ENCODE results near the gene RNF121. TPM values are rescaled to one million over a fixed set of nuclear protein-coding genes. Genes with fewer than 3 reads are reported as not detected.

The RNF121 gene
- total and polyA plus RNA-seq, 2 of the 4 experiments (the other 2 are of a cell fraction) = 43.4 to 88.7 TPM

DNA sequence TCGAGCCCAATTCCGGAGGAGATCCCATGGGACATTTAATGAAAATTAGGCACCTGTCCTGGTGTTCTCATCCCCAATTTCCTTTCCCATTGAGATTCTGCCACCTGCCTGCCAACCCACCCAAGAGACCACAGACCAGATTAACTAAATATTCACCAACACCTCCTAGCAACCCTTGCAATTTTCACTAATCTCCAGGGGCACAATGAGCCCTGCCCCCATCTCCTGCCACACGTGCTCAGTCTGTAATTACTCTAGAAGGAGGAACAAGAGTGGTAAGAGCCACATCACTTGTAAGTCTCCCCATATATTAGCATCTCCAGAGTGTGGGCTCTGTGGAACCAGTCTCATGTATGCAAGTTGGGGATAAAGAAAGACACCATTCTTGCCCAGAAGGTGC, 107.8 kb downstream of the RNF121 start:
- no peak overlapping the region for H3K4me3 ChIP-seq (ENCODE audit: insufficient read depth, low read depth, low read length)
- no TSS peak for BruUV-seq (replicated peaks)
- no peak overlapping the region for H3K27ac ChIP-seq (ENCODE audit: insufficient read depth, low read length)
- ATAC-seq (ENCODE audit: low read depth) (no peak), DNase-seq (no peak)
- H3K23ac ChIP-seq (ENCODE audit: low read depth, low read length) = no peak overlapping the region
- peaks cover 18% of the 10 kb centered on the region for H3K36me3 ChIP-seq (ENCODE audit: control insufficient read depth, insufficient read depth, low read length)
- no peak for TF ChIP-seq MXI1 (IDR thresholded peaks at IDR 0.05; ENCODE audit: borderline replicate concordance, low read depth, low read length)
- no peak for TF ChIP-seq FOS (IDR thresholded peaks at IDR 0.05; ENCODE audit: low read depth, low read length)
- no peak for TF ChIP-seq RAD21 (IDR thresholded peaks at IDR 0.05; ENCODE audit: low read length)
- no peak for TF ChIP-seq NFE2L2 (IDR thresholded peaks at IDR 0.05; ENCODE audit: low read depth, low read length)
- TF ChIP-seq MAZ (IDR thresholded peaks at IDR 0.05; ENCODE audit: borderline replicate concordance, low read depth, low read length) = no peak
- TF ChIP-seq CHD1 (IDR thresholded peaks at IDR 0.05; ENCODE audit: low read depth, low read length) = no peak
- no peak for TF ChIP-seq BHLHE40 (IDR thresholded peaks at IDR 0.05; ENCODE audit: low read depth, low read length)
- no peak for TF ChIP-seq MAFK (IDR thresholded peaks at IDR 0.05; ENCODE audit: low read depth, low read length)
- TF ChIP-seq POLR2A (IDR thresholded peaks at IDR 0.05; ENCODE audit: low read depth, low read length) = no peak
- TF ChIP-seq CEBPB (IDR thresholded peaks at IDR 0.05; ENCODE audit: low read depth, low read length) = no peak
- no CpG with 5 or more reads among the region's 3 CpGs for WGBS, 2 experiments (ENCODE audit: extremely low coverage in 2 of 2, insufficient read length in 1 of 2)
- H3K14ac ChIP-seq (replicated peaks; ENCODE audit: low read depth, low read length) = no peak overlapping the region
- H3K4me1 ChIP-seq (ENCODE audit: control insufficient read depth, insufficient read depth, low read length) = peaks cover 7% of the 10 kb centered on the region
- H3K27me3 ChIP-seq (ENCODE audit: control insufficient read depth, insufficient read depth, low read length) = no peaks in the 10 kb centered on the region
- no peak overlapping the region for H4K5ac ChIP-seq (ENCODE audit: low read depth, low read length)
- POLR2A ChIA-PET (ENCODE audit: unreplicated experiment) = no interaction called here
- no peak overlapping the region; the same call in 1 of the 2 replicates for H2AK5ac ChIP-seq (ENCODE audit: low read depth, low read length)
- H2BK5ac ChIP-seq (ENCODE audit: low read depth, low read length, poor library complexity, severe bottlenecking) = no peak overlapping the region
- no peak overlapping the region for H2BK120ac ChIP-seq (ENCODE audit: low read depth, low read length)
- in situ Hi-C loops (cut with MboI; ENCODE audit: low sequenced_read_pairs) = loop anchor here (5.0 kb wide), 1 partner anchor 41 kb away; no protein-coding TSS in a partner anchor
- no peak overlapping the region for H3K56ac ChIP-seq (ENCODE audit: extremely low read depth, insufficient read depth, low read length)
- H3K79me1 ChIP-seq (ENCODE audit: low read depth in 1 of 2, low read length in 2 of 2) = peaks cover 0 to 82% of the 10 kb centered on the region in 2 experiments
- H3K4me2 ChIP-seq (ENCODE audit: low read depth, low read length) = no peak overlapping the region
- dilution Hi-C loops (cut with HindIII; ENCODE audit: low sequenced_read_pairs, unreplicated experiment) = no loop called here
- peaks cover 37% of the 10 kb centered on the region for H4K20me1 ChIP-seq (ENCODE audit: insufficient read depth, low read length)
- H4K91ac ChIP-seq (ENCODE audit: insufficient read depth, low read depth, low read length) = no peak overlapping the region
- CTCF ChIA-PET = no interaction called here
- peaks cover 10% of the 10 kb centered on the region for H3K9me1 ChIP-seq (ENCODE audit: insufficient read depth, low read length)
- H2AFZ ChIP-seq (replicated peaks; ENCODE audit: low read length, poor library complexity) = no peak overlapping the region
- no peak overlapping the region for H2BK20ac ChIP-seq (ENCODE audit: low read depth, low read length)
- no peak overlapping the region for H3K9ac ChIP-seq (ENCODE audit: low read depth, low read length)
- H4K8ac ChIP-seq (ENCODE audit: low read depth in 2 of 2, low read length in 2 of 2) = no peak overlapping the region
- H3K18ac ChIP-seq (ENCODE audit: low read depth, low read length) = no peak overlapping the region
- H3K4ac ChIP-seq (ENCODE audit: low read depth, low read length) = no peak overlapping the region
- H3K9me3 ChIP-seq (ENCODE audit: control insufficient read depth, insufficient read depth, low read length) = no peaks in the 10 kb centered on the region
- intact Hi-C loops (cut with micrococcal nuclease) = no loop called here
- no peak overlapping the region for H2BK15ac ChIP-seq (ENCODE audit: low read depth, low read length)
- no peak overlapping the region for H2AK9ac ChIP-seq (replicated peaks; ENCODE audit: low read depth, low read length, poor library complexity)
